B cell (primary cell): Measurements from ENCODE around the gene OR10H2. TPM values are rescaled to one million over a fixed set of nuclear protein-coding genes. Genes with fewer than 3 reads are reported as not detected.

Source experiments
- ATAC-seq: fragments of 200-7000 bp; cut with Tn5 transposase; one replicate; pipeline ENCODE4 v1.10.0; 2021; ENCODE audit warnings: low read depth, mild to moderate bottlenecking, moderate number of reproducible peaks, moderate library complexity
- CTCF ChIA-PET: fragments of 350-600 bp; sonication (Branson Sonifier 250); formaldehyde crosslinking; loops from one replicate; lab custom pipeline; 2021; ENCODE audit warnings: antibody characterized with exemption, inconsistent platforms; lab: Charles Lee
- POLR2A ChIA-PET: fragments of 350-600 bp; sonication (Branson Sonifier 250); formaldehyde crosslinking; loops from one replicate; lab custom pipeline; 2021; ENCODE audit warnings: antibody characterized with exemption; lab: Charles Lee
- DNase-seq: peaks from one replicate; pipeline ENCODE4 v3.0.0; 2013
- H2AFZ ChIP-seq: 2 replicates; pipeline ENCODE4 v1.6.1; 2012; ENCODE audit warnings: mild to moderate bottlenecking, low read depth, low read length; ENCODE audit not compliant: insufficient read depth, poor library complexity, severe bottlenecking
- H3K27ac ChIP-seq, 2 donors: 1 replicate in 1 of 2; 2 replicates in 1 of 2; pipeline ENCODE4 v1.5.1; 2012 to 2013; ENCODE audit warnings: low read length in 2 of 2, mild to moderate bottlenecking in 2 of 2, moderate library complexity in 1 of 2
- H3K27me3 ChIP-seq, 4 experiments: fragments of 200-600 bp in 1 of 4; sonication (generic) in 1 of 4; replicated peaks in 1 of 4; 1 replicate in 2 of 4; 2 replicates in 2 of 4; pipeline versions ENCODE4 v1.6.1 to v1.7.0; 2013 to 2016; ENCODE audit warnings: low read length in 3 of 4, mild to moderate bottlenecking in 2 of 4, mixed read lengths in 1 of 4, moderate library complexity in 1 of 4; ENCODE audit not compliant: insufficient read depth in 4 of 4, control insufficient read depth in 3 of 4; ENCODE audit errors: control extremely low read depth in 1 of 4
- H3K36me3 ChIP-seq, 2 experiments: replicated peaks in 1 of 2; 1 replicate in 1 of 2; 2 replicates in 1 of 2; pipeline versions ENCODE4 v1.6.1 to v1.7.1; 2013; ENCODE audit warnings: low read length in 1 of 2; ENCODE audit not compliant: insufficient read depth in 2 of 2, control insufficient read depth in 1 of 2; ENCODE audit errors: control extremely low read depth in 1 of 2, extremely low read depth in 1 of 2
- H3K4me1 ChIP-seq, 2 donors: fragments of 200-600 bp in 1 of 2; sonication (generic) in 1 of 2; 1 replicate in 1 of 2; 2 replicates in 1 of 2; pipeline versions ENCODE4 v1.5.1 to v1.6.1; 2013 to 2017; ENCODE audit warnings: low read length in 2 of 2; ENCODE audit not compliant: control insufficient read depth in 2 of 2, insufficient read depth in 2 of 2
- H3K4me2 ChIP-seq: replicated peaks from 2 replicates; pipeline ENCODE3; 2012; ENCODE audit warnings: mild to moderate bottlenecking, low read depth, low read length; ENCODE audit not compliant: poor library complexity, severe bottlenecking
- H3K4me3 ChIP-seq, 5 experiments: fragments of 200-600 bp in 1 of 5; sonication (generic) in 1 of 5; 1 replicate in 3 of 5; 2 replicates in 2 of 5; pipeline versions ENCODE4 v1.5.1 to v1.7.0; 2011 to 2016; ENCODE audit warnings: low read length in 4 of 5, mild to moderate bottlenecking in 4 of 5, low read depth in 2 of 5, control low read depth in 1 of 5, moderate library complexity in 1 of 5; ENCODE audit not compliant: insufficient read depth in 1 of 5; ENCODE audit errors: control extremely low read depth in 1 of 5, extremely low read depth in 1 of 5
- H3K79me2 ChIP-seq: fragments of 200-600 bp; sonication (generic); one replicate; pipeline ENCODE4 v1.6.0; 2016; ENCODE audit warnings: low read length; ENCODE audit not compliant: control insufficient read depth, insufficient read depth
- H3K9ac ChIP-seq: fragments of 200-600 bp; sonication (generic); 2 replicates; pipeline ENCODE4 v1.6.1; 2017; ENCODE audit warnings: mild to moderate bottlenecking, low read length, moderate library complexity
- H3K9me3 ChIP-seq, 3 donors: one replicate each; pipeline versions ENCODE4 v1.6.1 to v1.7.1; 2013; ENCODE audit warnings: low read length in 2 of 3; ENCODE audit not compliant: control insufficient read depth in 2 of 3, insufficient read depth in 1 of 3; ENCODE audit errors: control extremely low read depth in 1 of 3
- H4K20me1 ChIP-seq: 2 replicates; pipeline ENCODE4 v1.6.0; 2012; ENCODE audit warnings: mild to moderate bottlenecking, low read length; ENCODE audit not compliant: insufficient read depth, control insufficient read depth, poor library complexity, severe bottlenecking
- H3K27ac Mint-ChIP-seq: one replicate; pipeline ENCODE4 v1.8.0; 2021; ENCODE audit warnings: mixed read lengths
- H3K27me3 Mint-ChIP-seq: one replicate; pipeline ENCODE4 v1.8.0; 2021; ENCODE audit warnings: mixed read lengths
- H3K4me1 Mint-ChIP-seq: one replicate; pipeline ENCODE4 v1.8.0; 2021; ENCODE audit warnings: mixed read lengths
- H3K4me3 Mint-ChIP-seq: one replicate; pipeline ENCODE4 v1.8.0; 2021; ENCODE audit warnings: mixed read lengths
- H3K9me3 Mint-ChIP-seq: one replicate; pipeline ENCODE4 v1.8.0; 2022; ENCODE audit warnings: mixed read lengths; ENCODE audit not compliant: insufficient read depth
- CTCF ChIP-seq: fragments of 200-600 bp; IDR thresholded peaks from one replicate; pipeline ENCODE4 v1.8.0; 2022; ENCODE audit warnings: antibody characterized with exemption, mild to moderate bottlenecking
- EZH2 ChIP-seq: IDR thresholded peaks from 2 replicates; pipeline ENCODE4 v1.6.1; 2012; ENCODE audit warnings: borderline replicate concordance, low read depth, mild to moderate bottlenecking, moderate library complexity, low read length; ENCODE audit not compliant: insufficient read depth, poor library complexity, severe bottlenecking
- WGBS: methylation state at CpG from one replicate; pipeline ENCODE4 v1.1.5; 2013; ENCODE audit warnings: missing lambda C conversion rate; ENCODE audit not compliant: insufficient coverage; 5-methylcytosine and 5-hydroxymethylcytosine counted together
- intact Hi-C: fragments of 100-400 bp; cut with micrococcal nuclease; formaldehyde crosslinking; loops from one replicate; pipeline ENCODE4 v1.10.0; 2022
- polyA plus RNA-seq: library from polyadenylated mRNA; depleted of rRNA; stranded (reverse); fragments of >200 nt; gene quantifications from 2 replicates; pipeline ENCODE4 v1.2.3, GENCODE V29; 2012
- total RNA-seq, 2 donors: library from RNA; stranded (reverse); fragments of 120-200 nt in 1 of 2; gene quantifications; 1 replicate in 1 of 2; 2 replicates in 1 of 2; pipeline versions ENCODE4 v1.2.3 to v1.2.4, GENCODE V29; 2013 to 2022

OR10H2 gene
- total and polyA plus RNA-seq, 2 donors (not counting 1 experiment from before 2014, with no cell fraction given) = not detected

DNA sequence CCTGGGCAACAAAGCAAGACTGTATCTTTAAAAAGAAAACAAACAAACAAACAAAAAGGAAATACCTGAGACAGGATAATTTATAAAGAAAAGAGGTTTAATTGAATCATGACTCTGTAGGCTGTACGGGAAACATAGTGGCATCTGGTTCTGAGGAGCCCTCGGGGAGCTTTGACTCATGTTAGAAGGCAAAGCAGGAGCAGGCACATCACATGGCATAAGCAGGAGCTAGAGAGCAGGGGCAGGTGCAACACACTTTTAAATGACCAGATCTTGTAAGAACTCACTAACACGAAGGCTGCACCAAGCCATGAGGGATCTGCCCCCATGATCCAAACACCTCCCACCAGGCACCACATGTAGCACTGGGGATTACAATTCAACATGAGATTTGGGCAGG lies 13.2 kb upstream of the OR10H2 start:
- intact Hi-C loops = no loop called here
- TF ChIP-seq CTCF = no peak
- no peak for TF ChIP-seq EZH2
- H3K4me2 ChIP-seq = no peak overlapping the region
- H3K4me1 ChIP-seq = no peaks in the 10 kb centered on the region
- CTCF ChIA-PET = no interaction called here
- H3K36me3 ChIP-seq = no peaks in the 10 kb centered on the region
- peaks cover 0 to 3% (median 1%) of the 10 kb centered on the region in 3 donors for H3K9me3 ChIP-seq
- Mint-ChIP-seq H3K4me3 (no peak overlapping the region), H3K4me1 (no peaks in the 10 kb centered on the region), H3K9me3 (peaks cover 6% of the 10 kb centered on the region), H3K27me3 (peaks cover 36% of the 10 kb centered on the region), H3K27ac (no peak overlapping the region)
- peaks cover 0 to 8% (median 0%) of the 10 kb centered on the region in 4 experiments for H3K27me3 ChIP-seq
- no peak overlapping the region for H3K27ac ChIP-seq
- H2AFZ ChIP-seq = no peak overlapping the region
- POLR2A ChIA-PET = no interaction called here
- H3K79me2 ChIP-seq = no peaks in the 10 kb centered on the region
- DNase-seq (no peak), ATAC-seq (no peak)
- H3K9ac ChIP-seq = no peak overlapping the region
- WGBS = 75% methylated on average over 3 of the region's 3 CpGs
- H3K4me3 ChIP-seq = no peak overlapping the region
- H4K20me1 ChIP-seq = no peaks in the 10 kb centered on the region

DNA sequence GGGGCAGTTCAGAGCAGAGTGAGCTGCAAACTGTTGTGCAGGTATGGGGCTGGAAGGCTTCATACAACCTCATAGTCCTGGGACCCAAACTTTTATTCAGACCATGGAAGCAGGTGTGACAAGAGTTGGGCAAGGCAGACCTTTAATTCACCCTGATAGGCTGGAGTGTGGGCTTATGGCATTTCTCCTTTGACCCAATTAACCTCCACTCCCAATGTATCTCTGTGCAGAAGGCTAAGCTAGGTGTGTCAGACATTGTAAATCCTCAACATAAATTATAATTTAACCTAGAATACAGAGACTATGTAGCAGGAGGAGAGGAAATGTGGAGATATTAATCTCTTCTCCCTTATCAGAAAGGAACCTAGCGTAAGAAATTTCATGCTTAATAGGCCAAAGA lies 12.2 kb upstream of the OR10H2 start:
- TF ChIP-seq EZH2 = no peak
- no peak for TF ChIP-seq CTCF
- Histone ChIP-seq H3K27ac (no peak overlapping the region), H3K27me3 (peaks cover 0 to 8% (median 0%) of the 10 kb centered on the region in 4 experiments), H3K4me3 (no peak overlapping the region), H4K20me1 (no peaks in the 10 kb centered on the region), H3K4me1 (no peaks in the 10 kb centered on the region), H3K9me3 (peaks cover 0 to 3% (median 1%) of the 10 kb centered on the region in 3 donors), H3K79me2 (no peaks in the 10 kb centered on the region), H3K36me3 (no peaks in the 10 kb centered on the region), H3K9ac (no peak overlapping the region), H3K4me2 (no peak overlapping the region), H2AFZ (no peak overlapping the region)
- Mint-ChIP-seq H3K4me3 (no peak overlapping the region), H3K27me3 (peaks cover 30% of the 10 kb centered on the region), H3K4me1 (no peaks in the 10 kb centered on the region), H3K27ac (no peak overlapping the region), H3K9me3 (peaks cover 6% of the 10 kb centered on the region)
- intact Hi-C loops = no loop called here
- ChIA-PET POLR2A (no interaction called here), CTCF (no interaction called here)
- DNase-seq (no peak), ATAC-seq (no peak)
- no CpG with 5 or more reads among the region's 1 CpG for WGBS
